Measurements from ENCODE around the gene KRT222. TPM values are rescaled to one million over a fixed set of nuclear protein-coding genes. Genes with fewer than 3 reads are reported as not detected.

Gene KRT222
- total RNA-seq, 1 experiment from 2014 or later = not detected

DNA sequence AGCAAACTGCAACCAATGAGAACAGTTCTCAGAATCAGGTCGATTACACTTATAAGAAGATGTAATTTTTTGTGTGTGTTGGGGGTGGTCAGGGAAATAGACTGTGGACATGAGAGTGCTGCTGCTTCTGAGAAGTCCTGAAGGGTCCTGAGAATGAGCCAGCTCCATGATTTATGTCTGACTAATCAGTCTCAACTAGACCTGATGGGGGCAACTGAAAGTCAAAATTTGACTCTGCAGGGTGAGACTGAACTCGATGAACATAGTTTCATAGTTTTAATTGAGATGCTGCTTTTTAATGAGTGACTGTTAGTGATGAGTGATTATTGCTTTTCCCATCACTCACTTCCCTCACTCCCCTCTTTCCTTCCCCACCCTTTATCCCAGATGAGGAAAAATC lies 54.6 kb downstream of the KRT222 start:
- Histone ChIP-seq H3K9me3 (ENCODE audit: low read depth, low read length, poor library complexity, severe bottlenecking) (no peaks in the 10 kb centered on the region), H3K4me1 (ENCODE audit: insufficient read depth, low read length, poor library complexity, severe bottlenecking) (no peaks in the 10 kb centered on the region), H3K27me3 (replicated peaks; ENCODE audit: insufficient read depth, low read depth, low read length, poor library complexity) (no peaks in the 10 kb centered on the region), H3K36me3 (ENCODE audit: insufficient read depth, low read length, poor library complexity, severe bottlenecking) (no peaks in the 10 kb centered on the region), H3K27ac (ENCODE audit: low read depth, low read length, poor library complexity, severe bottlenecking) (no peak overlapping the region), H3K4me3 (ENCODE audit: low read depth, low read length, poor library complexity, severe bottlenecking) (no peak overlapping the region)
- intact Hi-C loops (cut with micrococcal nuclease; ENCODE audit: unreplicated experiment) = no loop called here
- ChIA-PET POLR2A (ENCODE audit: low non-redundant PET) (no interaction called here), CTCF (no interaction called here)
- BruUV-seq (replicated peaks) = no TSS peak
- DNase-seq (ENCODE audit: low spot score) = no peak
- no peak for TF ChIP-seq EZH2 (IDR thresholded peaks at IDR 0.05; ENCODE audit: borderline replicate concordance, low read depth, low read length, poor library complexity, severe bottlenecking)
- TF ChIP-seq, protein P1, sequence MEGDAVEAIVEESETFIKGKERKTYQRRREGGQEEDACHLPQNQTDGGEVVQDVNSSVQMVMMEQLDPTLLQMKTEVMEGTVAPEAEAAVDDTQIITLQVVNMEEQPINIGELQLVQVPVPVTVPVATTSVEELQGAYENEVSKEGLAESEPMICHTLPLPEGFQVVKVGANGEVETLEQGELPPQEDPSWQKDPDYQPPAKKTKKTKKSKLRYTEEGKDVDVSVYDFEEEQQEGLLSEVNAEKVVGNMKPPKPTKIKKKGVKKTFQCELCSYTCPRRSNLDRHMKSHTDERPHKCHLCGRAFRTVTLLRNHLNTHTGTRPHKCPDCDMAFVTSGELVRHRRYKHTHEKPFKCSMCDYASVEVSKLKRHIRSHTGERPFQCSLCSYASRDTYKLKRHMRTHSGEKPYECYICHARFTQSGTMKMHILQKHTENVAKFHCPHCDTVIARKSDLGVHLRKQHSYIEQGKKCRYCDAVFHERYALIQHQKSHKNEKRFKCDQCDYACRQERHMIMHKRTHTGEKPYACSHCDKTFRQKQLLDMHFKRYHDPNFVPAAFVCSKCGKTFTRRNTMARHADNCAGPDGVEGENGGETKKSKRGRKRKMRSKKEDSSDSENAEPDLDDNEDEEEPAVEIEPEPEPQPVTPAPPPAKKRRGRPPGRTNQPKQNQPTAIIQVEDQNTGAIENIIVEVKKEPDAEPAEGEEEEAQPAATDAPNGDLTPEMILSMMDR (conservative IDR thresholded peaks at IDR 0.05; ENCODE audit: low read depth, low read length) = no peak

DNA sequence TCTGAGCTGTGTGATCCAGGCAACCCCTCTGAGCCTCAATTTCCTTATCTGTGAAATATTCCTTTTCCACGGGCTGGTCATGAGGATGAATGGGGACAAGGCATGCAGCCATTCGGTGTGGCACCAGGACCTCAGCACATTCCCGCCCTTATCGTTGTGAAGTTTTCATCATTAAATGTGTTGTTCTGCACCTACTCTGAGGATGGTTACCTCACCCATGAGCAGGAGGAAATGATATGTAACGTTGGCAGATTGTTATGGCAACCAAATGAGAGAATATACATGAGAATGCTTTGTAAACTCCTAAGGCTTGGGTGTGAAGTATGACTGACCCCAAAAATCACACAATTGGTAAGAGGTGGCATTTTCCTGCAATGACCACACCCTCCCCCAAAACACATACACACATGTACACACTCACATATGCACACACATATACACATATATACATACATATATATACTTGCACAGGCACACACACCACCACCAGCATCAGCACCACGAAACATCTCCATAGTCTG lies 56.9 kb downstream of the KRT222 start:
- Histone ChIP-seq H3K27ac (ENCODE audit: low read depth, low read length, poor library complexity, severe bottlenecking) (no peak overlapping the region), H3K27me3 (replicated peaks; ENCODE audit: insufficient read depth, low read depth, low read length, poor library complexity) (no peaks in the 10 kb centered on the region), H3K36me3 (ENCODE audit: insufficient read depth, low read length, poor library complexity, severe bottlenecking) (no peaks in the 10 kb centered on the region), H3K9me3 (ENCODE audit: low read depth, low read length, poor library complexity, severe bottlenecking) (no peaks in the 10 kb centered on the region), H3K4me1 (ENCODE audit: insufficient read depth, low read length, poor library complexity, severe bottlenecking) (no peaks in the 10 kb centered on the region), H3K4me3 (ENCODE audit: low read depth, low read length, poor library complexity, severe bottlenecking) (no peak overlapping the region)
- POLR2A ChIA-PET (ENCODE audit: low non-redundant PET) = no interaction called here
- TF ChIP-seq EZH2 (IDR thresholded peaks at IDR 0.05; ENCODE audit: borderline replicate concordance, low read depth, low read length, poor library complexity, severe bottlenecking) = no peak
- TF ChIP-seq, protein P1 (conservative IDR thresholded peaks at IDR 0.05; ENCODE audit: low read depth, low read length) = no peak
- no TSS peak for BruUV-seq (replicated peaks)
- DNase-seq (ENCODE audit: low spot score) = no peak
- intact Hi-C loops (cut with micrococcal nuclease; ENCODE audit: unreplicated experiment) = no loop called here
- CTCF ChIA-PET = no interaction called here

GRCh38 chr17:40607641-40608040 lies 57.3 kb downstream of the KRT222 start:
- Histone ChIP-seq H3K4me1 (ENCODE audit: insufficient read depth, low read length, poor library complexity, severe bottlenecking) (no peaks in the 10 kb centered on the region), H3K27ac (ENCODE audit: low read depth, low read length, poor library complexity, severe bottlenecking) (no peak overlapping the region), H3K36me3 (ENCODE audit: insufficient read depth, low read length, poor library complexity, severe bottlenecking) (no peaks in the 10 kb centered on the region), H3K9me3 (ENCODE audit: low read depth, low read length, poor library complexity, severe bottlenecking) (no peaks in the 10 kb centered on the region), H3K27me3 (replicated peaks; ENCODE audit: insufficient read depth, low read depth, low read length, poor library complexity) (no peaks in the 10 kb centered on the region), H3K4me3 (ENCODE audit: low read depth, low read length, poor library complexity, severe bottlenecking) (no peak overlapping the region)
- intact Hi-C loops (cut with micrococcal nuclease; ENCODE audit: unreplicated experiment) = no loop called here
- TF ChIP-seq, protein P1 (conservative IDR thresholded peaks at IDR 0.05; ENCODE audit: low read depth, low read length) = no peak
- TF ChIP-seq EZH2 (IDR thresholded peaks at IDR 0.05; ENCODE audit: borderline replicate concordance, low read depth, low read length, poor library complexity, severe bottlenecking) = no peak
- no peak for DNase-seq (ENCODE audit: low spot score)
- no TSS peak for BruUV-seq (replicated peaks)
- ChIA-PET CTCF (no interaction called here), POLR2A (ENCODE audit: low non-redundant PET) (no interaction called here)
